ENCODE measurements around the gene KIAA1958.

GRCh38 chr9:112462855-112463254 lies 23.8 kb upstream of the KIAA1958 start:
- TF ChIP-seq, protein P1, sequence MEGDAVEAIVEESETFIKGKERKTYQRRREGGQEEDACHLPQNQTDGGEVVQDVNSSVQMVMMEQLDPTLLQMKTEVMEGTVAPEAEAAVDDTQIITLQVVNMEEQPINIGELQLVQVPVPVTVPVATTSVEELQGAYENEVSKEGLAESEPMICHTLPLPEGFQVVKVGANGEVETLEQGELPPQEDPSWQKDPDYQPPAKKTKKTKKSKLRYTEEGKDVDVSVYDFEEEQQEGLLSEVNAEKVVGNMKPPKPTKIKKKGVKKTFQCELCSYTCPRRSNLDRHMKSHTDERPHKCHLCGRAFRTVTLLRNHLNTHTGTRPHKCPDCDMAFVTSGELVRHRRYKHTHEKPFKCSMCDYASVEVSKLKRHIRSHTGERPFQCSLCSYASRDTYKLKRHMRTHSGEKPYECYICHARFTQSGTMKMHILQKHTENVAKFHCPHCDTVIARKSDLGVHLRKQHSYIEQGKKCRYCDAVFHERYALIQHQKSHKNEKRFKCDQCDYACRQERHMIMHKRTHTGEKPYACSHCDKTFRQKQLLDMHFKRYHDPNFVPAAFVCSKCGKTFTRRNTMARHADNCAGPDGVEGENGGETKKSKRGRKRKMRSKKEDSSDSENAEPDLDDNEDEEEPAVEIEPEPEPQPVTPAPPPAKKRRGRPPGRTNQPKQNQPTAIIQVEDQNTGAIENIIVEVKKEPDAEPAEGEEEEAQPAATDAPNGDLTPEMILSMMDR (IDR thresholded peaks at IDR 0.05) = no peak
- no peak for TF ChIP-seq EP300 (IDR thresholded peaks at IDR 0.05)
- no peak for TF ChIP-seq POLR2A (IDR thresholded peaks at IDR 0.05)
